Measurements from ENCODE around the gene CTDNEP1. TPM values are rescaled to one million over a fixed set of nuclear protein-coding genes. Genes with fewer than 3 reads are reported as not detected.
A peak's percentile ranks its signal among the peaks of the same experiment; 100 is the strongest.

CTDNEP1 gene
- total RNA-seq, 2 donors from 2014 or later, result 33.5 to 44.8 TPM

GRCh38 chr17:7213895-7214299 is 37.6 kb downstream of the CTDNEP1 start:
- peaks cover 38% of the 10 kb centered on the region for H3K4me1 ChIP-seq
- WGBS, 2 donors, result 2 to 3% methylated on average over 11 to 15 of the region's 15 CpGs
- H3K4me3 ChIP-seq, result no peak overlapping the region
- ATAC-seq, result peak; percentile 25
- no peaks in the 10 kb centered on the region for H3K36me3 ChIP-seq (replicated peaks in 1 of 2; ENCODE audit: insufficient read depth in 1 of 2, low read depth in 2 of 2)
- TF ChIP-seq CTCF (IDR thresholded peaks at IDR 0.05), result peak in 6 of 7 experiments; percentile 18 to 61 (median 42)
- TF ChIP-seq POLR2A (IDR thresholded peaks at IDR 0.05), result no peak
- DNase-seq, result peak; percentile 82 to 93 (median 88)
- H3K9me3 ChIP-seq, result no peaks in the 10 kb centered on the region
- peak overlapping the region in 3 of 4 donors; percentile 62 to 76 (median 76) for H3K27ac ChIP-seq
- intact Hi-C loops (cut with DNase I), result no loop called here
- H3K27me3 ChIP-seq, result no peaks in the 10 kb centered on the region

GRCh38 chr17:7211491-7212273 is 39.9 kb downstream of the CTDNEP1 start:
- Histone ChIP-seq H3K27me3 (no peaks in the 10 kb centered on the region), H3K4me3 (no peak overlapping the region), H3K36me3 (replicated peaks in 1 of 2; ENCODE audit: insufficient read depth in 1 of 2, low read depth in 2 of 2) (no peaks in the 10 kb centered on the region), H3K4me1 (peaks cover 27% of the 10 kb centered on the region), H3K27ac (no peak overlapping the region), H3K9me3 (no peaks in the 10 kb centered on the region)
- WGBS, 2 donors, result 24 to 36% methylated on average over 23 to 31 of the region's 37 CpGs
- no peak for ATAC-seq
- DNase-seq, result no peak
- intact Hi-C loops (cut with DNase I), result no loop called here
- TF ChIP-seq POLR2A (IDR thresholded peaks at IDR 0.05), result no peak
- no peak for TF ChIP-seq CTCF (IDR thresholded peaks at IDR 0.05)

GRCh38 chr17:7208754-7209460 is 42.6 kb downstream of the CTDNEP1 start:
- ATAC-seq, result no peak
- H3K27ac ChIP-seq, result no peak overlapping the region
- DNase-seq, result peak in 1 of 4 donors; percentile 10
- TF ChIP-seq POLR2A (IDR thresholded peaks at IDR 0.05), result no peak
- no peak for TF ChIP-seq CTCF (IDR thresholded peaks at IDR 0.05)
- no peak overlapping the region for H3K4me3 ChIP-seq
- intact Hi-C loops (cut with DNase I), result loop anchor here (10.0 kb wide), 1 partner anchor 64 kb away; no protein-coding TSS in a partner anchor
- no peaks in the 10 kb centered on the region for H3K36me3 ChIP-seq (replicated peaks in 1 of 2; ENCODE audit: insufficient read depth in 1 of 2, low read depth in 2 of 2)
- peaks cover 13% of the 10 kb centered on the region for H3K4me1 ChIP-seq
- H3K27me3 ChIP-seq, result no peaks in the 10 kb centered on the region
- WGBS, 2 donors, result 72 to 78% methylated on average over 9 of the region's 9 CpGs
- H3K9me3 ChIP-seq, result no peaks in the 10 kb centered on the region

- ATAC-seq, result no peak
- Histone ChIP-seq H3K9me3 (no peaks in the 10 kb centered on the region), H3K27ac (no peak overlapping the region), H3K36me3 (replicated peaks in 1 of 2; ENCODE audit: insufficient read depth in 1 of 2, low read depth in 2 of 2) (no peaks in the 10 kb centered on the region), H3K27me3 (no peaks in the 10 kb centered on the region), H3K4me1 (peaks cover 8% of the 10 kb centered on the region), H3K4me3 (no peak overlapping the region)
- intact Hi-C loops (cut with DNase I), result loop anchor here (10.0 kb wide), 1 partner anchor 63 kb away; no protein-coding TSS in a partner anchor
- peak in 1 of 4 donors; percentile 8 for DNase-seq
- TF ChIP-seq CTCF (IDR thresholded peaks at IDR 0.05), result no peak
- TF ChIP-seq POLR2A (IDR thresholded peaks at IDR 0.05), result no peak
- 56 to 60% methylated on average over 17 to 20 of the region's 21 CpGs for WGBS, 2 donors
Measured at GRCh38 chr17:7208027-7208571, 43.4 kb downstream of the CTDNEP1 start.
